Measurements from ENCODE around the gene ASAP2.
"Not testable (repeated sequence)": the region's sequence is repeated elsewhere in the genome, so short reads cannot be mapped to it uniquely, and the experiment has no call there.

The ASAP2 gene

DNA sequence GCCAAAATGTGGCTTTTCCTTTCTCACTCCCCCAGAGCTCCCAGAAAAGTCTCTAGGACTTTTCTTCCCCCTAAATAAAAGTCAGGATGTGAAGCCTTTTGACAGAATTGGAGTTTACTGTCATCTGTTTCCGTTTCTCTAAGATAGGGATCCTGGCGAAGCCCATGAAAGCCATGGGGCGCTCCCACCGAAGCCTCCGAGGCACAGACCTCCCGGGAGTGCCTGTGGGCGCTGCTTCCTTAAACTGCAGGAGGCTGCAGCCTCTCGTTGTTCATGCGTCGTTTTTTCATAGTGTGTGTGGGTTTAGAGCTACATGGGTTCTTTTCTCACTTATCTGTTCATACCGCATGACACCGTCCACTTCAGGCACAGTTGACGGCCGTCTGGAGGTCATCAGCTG, 56.8 kb downstream of the ASAP2 start:
- TF ChIP-seq EZH2 (IDR thresholded peaks at IDR 0.05), result no peak
- TF ChIP-seq POLR2AphosphoS5 (IDR thresholded peaks at IDR 0.05; ENCODE audit: borderline replicate concordance, low read depth, low read length), result peak; percentile 59; the same call in 1 of the 2 replicates
- peak; percentile 11 for TF ChIP-seq FOXP2 (optimal IDR thresholded peaks at IDR 0.05; ENCODE audit: control extremely low read depth, extremely low read length, insufficient read depth)
- Histone ChIP-seq H3K9ac (ENCODE audit: insufficient read length) (no peak overlapping the region), H3K27ac (no peak overlapping the region), H3K36me3 (ENCODE audit: insufficient read depth, low read length) (no peaks in the 10 kb centered on the region), H3K9me3 (ENCODE audit: low read depth, low read length) (no peaks in the 10 kb centered on the region), H3K4me3 (peak overlapping the region; percentile 60)
- peak; percentile 75 for DNase-seq (ENCODE audit: low read depth, low spot score)

DNA sequence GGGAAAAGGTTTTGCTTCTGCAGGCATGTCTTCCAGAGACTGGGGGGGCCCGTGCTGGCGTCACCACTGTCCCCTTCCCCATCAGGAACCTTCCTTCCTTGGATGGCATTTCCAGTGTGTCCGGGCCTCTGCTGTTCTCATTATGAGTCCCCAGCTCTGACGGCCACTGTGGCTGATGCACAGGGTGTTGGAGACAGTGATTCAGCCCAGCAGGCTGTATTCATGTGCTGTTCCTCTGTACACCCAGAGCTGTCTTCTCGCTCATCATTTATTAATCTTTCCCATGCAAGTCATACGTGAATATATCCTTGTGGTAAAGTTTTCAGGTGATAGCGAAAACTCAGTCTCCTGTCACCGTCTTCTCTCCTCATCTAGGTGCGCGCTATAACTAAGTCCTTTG, 57.7 kb downstream of the ASAP2 start:
- H3K4me3 ChIP-seq, result no peak overlapping the region
- no peak for DNase-seq (ENCODE audit: low read depth, low spot score)
- H3K9me3 ChIP-seq (ENCODE audit: low read depth, low read length), result no peaks in the 10 kb centered on the region
- TF ChIP-seq POLR2AphosphoS5 (IDR thresholded peaks at IDR 0.05; ENCODE audit: borderline replicate concordance, low read depth, low read length) (no peak), EZH2 (IDR thresholded peaks at IDR 0.05) (no peak), FOXP2 (optimal IDR thresholded peaks at IDR 0.05; ENCODE audit: control extremely low read depth, extremely low read length, insufficient read depth) (no peak)
- no peak overlapping the region for H3K9ac ChIP-seq (ENCODE audit: insufficient read length)
- no peaks in the 10 kb centered on the region for H3K36me3 ChIP-seq (ENCODE audit: insufficient read depth, low read length)
- H3K27ac ChIP-seq, result no peak overlapping the region

GRCh38 chr2:9266711-9267110, 60.1 kb downstream of the ASAP2 start:
- Histone ChIP-seq H3K4me3 (no peak overlapping the region), H3K27ac (no peak overlapping the region)
- TF ChIP-seq FOXP2 (optimal IDR thresholded peaks at IDR 0.05; ENCODE audit: control extremely low read depth, extremely low read length, insufficient read depth) (no peak), POLR2AphosphoS5 (IDR thresholded peaks at IDR 0.05; ENCODE audit: borderline replicate concordance, low read depth, low read length) (no peak), EZH2 (IDR thresholded peaks at IDR 0.05) (no peak)

GRCh38 chr2:9267286-9267685, 60.7 kb downstream of the ASAP2 start:
- not testable (repeated sequence) for H3K27ac ChIP-seq; H3K9me3 ChIP-seq (ENCODE audit: low read depth, low read length); H3K36me3 ChIP-seq (ENCODE audit: insufficient read depth, low read length); DNase-seq (ENCODE audit: low read depth, low spot score); H3K4me3 ChIP-seq; H3K9ac ChIP-seq (ENCODE audit: insufficient read length)

More at GRCh38 chr2:9266711-9267110, 60.1 kb downstream of the ASAP2 start:
- Histone ChIP-seq H3K9me3 (ENCODE audit: low read depth, low read length) (no peaks in the 10 kb centered on the region), H3K36me3 (ENCODE audit: insufficient read depth, low read length) (no peaks in the 10 kb centered on the region), H3K9ac (ENCODE audit: insufficient read length) (no peak overlapping the region)
- no peak for DNase-seq (ENCODE audit: low read depth, low spot score)

DNA sequence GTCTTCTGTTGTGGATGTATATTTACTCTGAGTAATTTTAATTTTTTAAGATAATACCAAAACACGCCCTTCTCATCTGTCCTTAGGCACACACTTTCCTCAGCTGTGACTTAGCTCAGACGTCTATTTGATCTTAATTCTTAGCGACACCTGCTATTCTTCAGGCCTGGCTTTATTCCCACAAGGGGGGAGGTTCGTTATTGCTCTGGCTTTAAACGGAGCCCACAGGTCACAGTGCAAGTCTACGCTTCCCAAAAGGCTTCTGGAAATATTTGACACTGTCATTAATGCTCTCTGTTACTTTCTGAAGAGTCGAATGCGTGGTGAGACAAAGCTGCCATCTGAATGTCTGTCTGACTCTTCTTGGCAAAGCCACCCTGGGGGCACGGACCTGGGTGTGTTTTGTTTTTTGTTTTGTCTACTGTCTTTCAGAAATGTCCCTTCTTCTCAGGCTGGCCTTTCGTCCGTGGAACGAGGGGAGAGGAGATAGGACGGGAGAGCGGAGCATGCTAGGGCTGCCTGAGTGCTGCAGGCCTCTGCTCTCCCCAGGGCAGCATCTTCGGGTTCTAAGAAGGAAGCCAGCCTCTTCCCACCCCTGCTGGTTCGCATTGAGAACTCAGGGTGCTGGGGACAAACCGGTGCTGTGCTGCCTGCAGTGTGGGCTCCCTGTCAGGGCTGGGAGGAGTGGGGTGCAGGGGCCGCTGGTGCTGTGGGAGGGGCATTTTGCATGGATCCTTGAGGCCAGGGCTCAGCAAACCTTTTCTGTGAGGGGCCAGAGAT, 61.9 kb downstream of the ASAP2 start:
- no peak overlapping the region for H3K27ac ChIP-seq

GRCh38 chr2:9269295-9269694, 62.7 kb downstream of the ASAP2 start:
- Histone ChIP-seq H3K4me3 (no peak overlapping the region), H3K9ac (ENCODE audit: insufficient read length) (no peak overlapping the region), H3K27ac (no peak overlapping the region), H3K36me3 (ENCODE audit: insufficient read depth, low read length) (no peaks in the 10 kb centered on the region), H3K9me3 (ENCODE audit: low read depth, low read length) (no peaks in the 10 kb centered on the region; the same call in 1 of the 2 replicates)
- TF ChIP-seq FOXP2 (optimal IDR thresholded peaks at IDR 0.05; ENCODE audit: control extremely low read depth, extremely low read length, insufficient read depth) (no peak), EZH2 (IDR thresholded peaks at IDR 0.05) (no peak), POLR2AphosphoS5 (IDR thresholded peaks at IDR 0.05; ENCODE audit: borderline replicate concordance, low read depth, low read length) (no peak)
- DNase-seq (ENCODE audit: low read depth, low spot score), result no peak

More for the DNA sequence above, 61.9 kb downstream of the ASAP2 start:
- TF ChIP-seq EZH2 (IDR thresholded peaks at IDR 0.05), result no peak
- no peak for TF ChIP-seq FOXP2 (optimal IDR thresholded peaks at IDR 0.05; ENCODE audit: control extremely low read depth, extremely low read length, insufficient read depth)
- no peak for TF ChIP-seq POLR2AphosphoS5 (IDR thresholded peaks at IDR 0.05; ENCODE audit: borderline replicate concordance, low read depth, low read length)
- no peak overlapping the region for H3K9ac ChIP-seq (ENCODE audit: insufficient read length)
- H3K9me3 ChIP-seq (ENCODE audit: low read depth, low read length), result no peaks in the 10 kb centered on the region; the same call in 1 of the 2 replicates
- no peak overlapping the region for H3K4me3 ChIP-seq
- DNase-seq (ENCODE audit: low read depth, low spot score), result no peak
- H3K36me3 ChIP-seq (ENCODE audit: insufficient read depth, low read length), result no peaks in the 10 kb centered on the region

DNA sequence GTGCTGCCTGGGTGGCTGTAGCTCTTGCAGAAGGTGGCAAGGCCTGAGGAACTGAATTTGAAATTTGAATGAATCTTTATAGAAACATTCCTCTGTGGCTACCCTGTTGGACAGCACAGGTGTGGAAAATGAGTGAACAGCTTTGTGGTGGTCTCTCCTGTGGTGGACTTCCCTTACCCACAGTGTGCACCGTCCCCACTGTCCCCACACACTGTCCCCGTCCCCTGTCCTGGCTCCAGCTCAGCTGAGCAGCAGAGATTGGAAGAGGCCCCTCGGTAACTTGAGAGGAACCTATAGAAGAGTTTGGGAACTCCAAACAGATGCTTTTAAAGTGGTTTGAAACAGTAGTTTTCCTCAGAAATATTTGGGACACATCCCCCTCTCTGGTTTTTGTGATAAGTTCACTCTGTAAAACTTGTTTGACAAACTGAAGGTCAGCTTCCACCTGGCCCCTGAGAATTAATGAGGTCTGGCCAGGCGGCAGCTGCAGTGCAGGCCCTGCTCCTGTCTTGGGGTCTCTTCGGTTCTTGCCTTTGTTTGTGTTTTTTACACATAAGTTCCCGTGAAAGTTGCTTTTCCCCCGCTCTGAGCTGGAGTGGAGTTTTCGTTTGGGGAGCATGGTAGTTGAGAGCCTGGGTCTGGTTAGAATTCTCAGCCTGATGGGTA, 63.2 kb downstream of the ASAP2 start:
- Histone ChIP-seq H3K36me3 (ENCODE audit: insufficient read depth, low read length) (no peaks in the 10 kb centered on the region), H3K9ac (ENCODE audit: insufficient read length) (no peak overlapping the region), H3K9me3 (ENCODE audit: low read depth, low read length) (no peaks in the 10 kb centered on the region; the same call in 1 of the 2 replicates), H3K4me3 (no peak overlapping the region), H3K27ac (no peak overlapping the region)
- no peak for DNase-seq (ENCODE audit: low read depth, low spot score)
- TF ChIP-seq POLR2AphosphoS5 (IDR thresholded peaks at IDR 0.05; ENCODE audit: borderline replicate concordance, low read depth, low read length) (no peak), FOXP2 (optimal IDR thresholded peaks at IDR 0.05; ENCODE audit: control extremely low read depth, extremely low read length, insufficient read depth) (no peak), EZH2 (IDR thresholded peaks at IDR 0.05) (no peak)

DNA sequence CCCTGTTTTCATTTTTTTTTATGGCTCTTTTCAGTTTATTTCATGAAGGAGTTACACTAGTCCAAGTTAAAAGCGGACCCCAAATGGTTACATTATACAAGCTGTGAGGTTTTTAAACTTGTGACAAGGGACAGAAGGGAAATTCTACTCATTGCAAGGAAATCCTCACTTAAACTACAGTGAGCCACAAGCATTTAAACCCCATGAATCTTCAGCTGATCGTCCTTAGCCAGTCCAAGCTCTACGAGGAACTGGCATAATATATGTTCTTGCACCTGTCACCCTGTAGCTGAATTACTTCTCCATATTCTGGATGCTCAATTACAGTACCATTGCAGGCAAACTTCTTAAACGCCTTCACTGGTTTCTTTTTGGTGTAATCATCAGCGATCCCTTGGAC, 64.5 kb downstream of the ASAP2 start:
- no peak for DNase-seq (ENCODE audit: low read depth, low spot score)

More for the DNA sequence above, 64.5 kb downstream of the ASAP2 start:
- Histone ChIP-seq H3K9me3 (ENCODE audit: low read depth, low read length) (no peaks in the 10 kb centered on the region; the same call in 1 of the 2 replicates), H3K9ac (ENCODE audit: insufficient read length) (no peak overlapping the region), H3K36me3 (ENCODE audit: insufficient read depth, low read length) (no peaks in the 10 kb centered on the region), H3K27ac (no peak overlapping the region), H3K4me3 (no peak overlapping the region)
- TF ChIP-seq FOXP2 (optimal IDR thresholded peaks at IDR 0.05; ENCODE audit: control extremely low read depth, extremely low read length, insufficient read depth) (no peak), EZH2 (IDR thresholded peaks at IDR 0.05) (no peak), POLR2AphosphoS5 (IDR thresholded peaks at IDR 0.05; ENCODE audit: borderline replicate concordance, low read depth, low read length) (no peak)

Measured in SK-N-MC (cell line).